Sigmoid colon (tissue), 7 donors: Measurements from ENCODE around the gene POLR3A. TPM values are rescaled to one million over a fixed set of nuclear protein-coding genes. Genes with fewer than 3 reads are reported as not detected.

ENCODE experiments used
- DNase-seq: peaks from one replicate; pipeline ENCODE4 v3.0.0-alpha.2; 2019
- H3K27ac ChIP-seq, 4 donors: fragments of 200-600 bp; sonication (generic); one replicate each; pipeline ENCODE4 v1.5.1; 2016 to 2019; ENCODE audit warnings: mild to moderate bottlenecking in 1 of 4
- H3K27me3 ChIP-seq, 3 donors: fragments of 200-600 bp; sonication (generic); one replicate each; pipeline ENCODE4 v1.5.1; 2019; ENCODE audit warnings: mild to moderate bottlenecking in 1 of 3
- H3K36me3 ChIP-seq, 4 donors: fragments of 200-600 bp; sonication (generic); one replicate each; pipeline ENCODE4 v1.5.1; 2016 to 2019
- H3K4me1 ChIP-seq, 4 donors: fragments of 200-600 bp; sonication (generic); one replicate each; pipeline ENCODE4 v1.5.1; 2017 to 2019
- H3K4me3 ChIP-seq, 4 donors: fragments of 200-600 bp; sonication (generic); one replicate each; pipeline ENCODE4 v1.5.1; 2017 to 2019; ENCODE audit warnings: mild to moderate bottlenecking in 2 of 4, moderate library complexity in 1 of 4
- H3K9me3 ChIP-seq, 4 donors: fragments of 200-600 bp in 3 of 4; sonication (generic) in 3 of 4; one replicate each; pipeline versions ENCODE4 v1.5.1 to v1.6.1; 2013 to 2019
- EP300 ChIP-seq, 4 donors: sonication (generic); formaldehyde crosslinking; IDR thresholded peaks; one replicate each; pipeline ENCODE4 v1.6.1; 2017; ENCODE audit warnings: antibody characterized with exemption in 4 of 4
- POLR2A ChIP-seq, 2 donors: fragments of 450-650 bp; IDR thresholded peaks; one replicate each; pipeline ENCODE4 v1.6.1; 2016; ENCODE audit warnings: antibody characterized with exemption in 2 of 2, mild to moderate bottlenecking in 2 of 2, moderate library complexity in 2 of 2
- POLR2AphosphoS5 ChIP-seq, 4 donors: sonication (generic); formaldehyde crosslinking; IDR thresholded peaks; one replicate each; pipeline ENCODE4 v1.6.1; 2017; ENCODE audit warnings: antibody characterized with exemption in 4 of 4
- WGBS, 2 donors: extraction: QIAGEN DNeasy Blood & Tissue Kit; methylation state at CpG; one replicate each; pipeline ENCODE4 v1.1.7; 2013; 5-methylcytosine and 5-hydroxymethylcytosine counted together
- intact Hi-C: fragments of 100-400 bp; cut with DNase I; formaldehyde crosslinking; loops from one replicate; pipeline ENCODE4 v1.15.1; 2023
- polyA plus RNA-seq, 3 donors: library from polyadenylated mRNA; stranded (reverse); fragments of 200-250 nt; gene quantifications; one replicate each; pipeline ENCODE4 v1.2.3, GENCODE V29; 2013
- total RNA-seq, 4 donors: library from RNA; depleted of rRNA; stranded (reverse); fragments of >200 nt; gene quantifications; one replicate each; pipeline ENCODE4 v1.1.0, GENCODE V29; 2016
- TF ChIP-seq, protein P1 (sequence below), 4 experiments: fragments of 450-650 bp in 3 of 4; fragments of 200-600 bp in 1 of 4; IDR thresholded peaks; one replicate each; pipeline ENCODE4 v1.5.1; 2016 to 2019; ENCODE audit warnings: antibody characterized with exemption in 4 of 4, mild to moderate bottlenecking in 3 of 4, moderate library complexity in 2 of 4
- donor health status: healthy with polysubstance abuse.
- donor health status: Bipolar disorder and iron deficiency.
- donor health status: healthy.

Gene POLR3A
- total and polyA plus RNA-seq, 7 donors, result 1.6 to 13.0 (median 9.6) TPM

DNA sequence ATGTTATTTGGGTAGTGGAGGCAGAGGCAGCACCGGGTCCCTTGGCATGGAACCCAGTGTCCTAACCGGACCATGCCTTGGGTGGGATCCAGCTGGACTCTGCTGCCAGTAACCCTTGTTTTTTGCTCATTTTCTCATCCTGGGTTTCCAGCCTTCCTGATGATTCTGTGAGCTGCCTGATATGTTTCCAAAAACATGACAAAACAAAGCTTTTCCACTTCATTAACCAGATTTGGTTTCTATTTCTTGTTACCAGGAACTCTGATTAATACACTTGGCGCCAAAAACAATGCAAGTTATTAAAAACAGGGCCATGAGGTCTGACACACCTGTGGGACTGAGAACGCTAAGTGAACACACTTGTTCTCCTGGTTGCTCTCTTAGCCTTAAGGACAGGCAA is 69.9 kb downstream of the POLR3A start:
- no peak for TF ChIP-seq EP300 (IDR thresholded peaks at IDR 0.05)
- TF ChIP-seq, protein P1, sequence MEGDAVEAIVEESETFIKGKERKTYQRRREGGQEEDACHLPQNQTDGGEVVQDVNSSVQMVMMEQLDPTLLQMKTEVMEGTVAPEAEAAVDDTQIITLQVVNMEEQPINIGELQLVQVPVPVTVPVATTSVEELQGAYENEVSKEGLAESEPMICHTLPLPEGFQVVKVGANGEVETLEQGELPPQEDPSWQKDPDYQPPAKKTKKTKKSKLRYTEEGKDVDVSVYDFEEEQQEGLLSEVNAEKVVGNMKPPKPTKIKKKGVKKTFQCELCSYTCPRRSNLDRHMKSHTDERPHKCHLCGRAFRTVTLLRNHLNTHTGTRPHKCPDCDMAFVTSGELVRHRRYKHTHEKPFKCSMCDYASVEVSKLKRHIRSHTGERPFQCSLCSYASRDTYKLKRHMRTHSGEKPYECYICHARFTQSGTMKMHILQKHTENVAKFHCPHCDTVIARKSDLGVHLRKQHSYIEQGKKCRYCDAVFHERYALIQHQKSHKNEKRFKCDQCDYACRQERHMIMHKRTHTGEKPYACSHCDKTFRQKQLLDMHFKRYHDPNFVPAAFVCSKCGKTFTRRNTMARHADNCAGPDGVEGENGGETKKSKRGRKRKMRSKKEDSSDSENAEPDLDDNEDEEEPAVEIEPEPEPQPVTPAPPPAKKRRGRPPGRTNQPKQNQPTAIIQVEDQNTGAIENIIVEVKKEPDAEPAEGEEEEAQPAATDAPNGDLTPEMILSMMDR (IDR thresholded peaks at IDR 0.05), result no peak
- no peak for TF ChIP-seq POLR2A (IDR thresholded peaks at IDR 0.05)
- TF ChIP-seq POLR2AphosphoS5 (IDR thresholded peaks at IDR 0.05), result no peak
- Histone ChIP-seq H3K27ac (peak overlapping the region in 1 of 4 donors; percentile 63), H3K4me3 (no peak overlapping the region), H3K4me1 (no peaks in the 10 kb centered on the region), H3K36me3 (no peaks in the 10 kb centered on the region), H3K27me3 (no peaks in the 10 kb centered on the region), H3K9me3 (no peaks in the 10 kb centered on the region)
- no peak for DNase-seq
- 78 to 80% methylated on average over 4 of the region's 4 CpGs for WGBS, 2 donors
- intact Hi-C loops, result no loop called here

GRCh38 chr10:77955136-77955535 is 74.2 kb downstream of the POLR3A start:
- intact Hi-C loops, result no loop called here
- H3K27ac ChIP-seq, result no peak overlapping the region
- no peak for DNase-seq
- no peaks in the 10 kb centered on the region for H3K4me1 ChIP-seq
- no peaks in the 10 kb centered on the region for H3K36me3 ChIP-seq
- TF ChIP-seq POLR2AphosphoS5 (IDR thresholded peaks at IDR 0.05) (no peak), EP300 (IDR thresholded peaks at IDR 0.05) (no peak), POLR2A (IDR thresholded peaks at IDR 0.05) (no peak)
- TF ChIP-seq, protein P1 (IDR thresholded peaks at IDR 0.05), result no peak
- no peaks in the 10 kb centered on the region for H3K27me3 ChIP-seq
- 72 to 82% methylated on average over 1 of the region's 1 CpG for WGBS, 2 donors
- no peak overlapping the region for H3K4me3 ChIP-seq
- H3K9me3 ChIP-seq, result peaks cover 0 to 14% (median 10%) of the 10 kb centered on the region in 4 donors

DNA sequence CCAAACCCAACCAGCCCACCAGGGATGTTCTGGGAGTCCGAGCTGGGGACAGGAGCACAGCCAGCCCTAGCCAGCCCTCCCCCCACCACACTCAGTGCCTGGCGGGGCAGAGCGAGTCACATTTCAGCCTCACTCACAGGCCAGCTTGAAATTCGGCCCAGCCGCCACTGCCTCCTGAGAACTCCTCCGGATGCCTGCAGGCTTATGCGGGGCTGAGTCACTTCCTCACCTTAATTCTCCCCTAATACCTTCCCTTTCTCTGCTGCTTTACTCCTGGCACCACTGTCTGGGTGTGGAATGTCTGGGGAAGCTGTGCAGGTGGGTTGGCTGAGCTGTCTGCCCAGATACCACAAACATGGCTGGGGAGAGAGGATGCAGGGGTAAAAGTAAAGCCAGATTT is 80.1 kb downstream of the POLR3A start:
- Histone ChIP-seq H3K36me3 (no peaks in the 10 kb centered on the region), H3K9me3 (peaks cover 0 to 14% (median 10%) of the 10 kb centered on the region in 4 donors), H3K27ac (no peak overlapping the region), H3K4me1 (peaks cover 0 to 3% (median 0%) of the 10 kb centered on the region in 4 donors), H3K27me3 (no peaks in the 10 kb centered on the region), H3K4me3 (no peak overlapping the region)
- WGBS, 2 donors, result 37 to 78% methylated on average over 7 of the region's 7 CpGs
- TF ChIP-seq POLR2A (IDR thresholded peaks at IDR 0.05), result no peak
- TF ChIP-seq, protein P1 (IDR thresholded peaks at IDR 0.05), result no peak
- DNase-seq, result no peak
- intact Hi-C loops, result no loop called here

DNA sequence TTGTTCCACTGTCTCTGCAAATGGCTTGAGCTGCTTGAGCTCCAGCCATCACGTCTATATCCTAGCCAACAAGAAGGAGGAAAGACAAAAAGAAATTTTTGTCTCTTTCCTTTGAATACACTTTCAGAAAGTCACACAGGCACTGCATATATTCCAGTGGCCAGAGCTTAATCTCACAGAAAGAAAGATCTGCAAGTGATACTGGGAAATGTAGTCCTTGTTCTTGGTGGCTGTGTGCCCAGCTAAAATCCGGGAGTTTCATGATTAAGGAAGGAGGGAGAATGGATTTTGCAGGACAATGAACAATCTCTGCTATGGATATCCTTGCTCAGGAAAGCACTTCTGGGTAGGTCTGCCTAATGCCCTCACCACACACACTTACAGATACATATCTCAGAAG is 83.2 kb downstream of the POLR3A start:
- no peak overlapping the region for H3K27ac ChIP-seq
- intact Hi-C loops, result no loop called here
- 37 to 59% methylated on average over 2 of the region's 2 CpGs for WGBS, 2 donors
- H3K27me3 ChIP-seq, result no peaks in the 10 kb centered on the region
- no peak for DNase-seq
- H3K36me3 ChIP-seq, result no peaks in the 10 kb centered on the region
- TF ChIP-seq, protein P1 (IDR thresholded peaks at IDR 0.05), result no peak
- no peak for TF ChIP-seq POLR2A (IDR thresholded peaks at IDR 0.05)
- TF ChIP-seq EP300 (IDR thresholded peaks at IDR 0.05), result no peak
- TF ChIP-seq POLR2AphosphoS5 (IDR thresholded peaks at IDR 0.05), result no peak
- H3K4me3 ChIP-seq, result no peak overlapping the region
- peaks cover 0 to 13% (median 8%) of the 10 kb centered on the region in 4 donors for H3K4me1 ChIP-seq
- peaks cover 0 to 7% (median 5%) of the 10 kb centered on the region in 4 donors for H3K9me3 ChIP-seq

- no peak overlapping the region for H3K27ac ChIP-seq
- no peaks in the 10 kb centered on the region for H3K9me3 ChIP-seq
- no peak for DNase-seq
- no peak for TF ChIP-seq EP300 (IDR thresholded peaks at IDR 0.05)
- TF ChIP-seq POLR2A (IDR thresholded peaks at IDR 0.05), result no peak
- TF ChIP-seq POLR2AphosphoS5 (IDR thresholded peaks at IDR 0.05), result no peak
- TF ChIP-seq, protein P1 (IDR thresholded peaks at IDR 0.05), result no peak
- no peaks in the 10 kb centered on the region for H3K36me3 ChIP-seq
- no peak overlapping the region for H3K4me3 ChIP-seq
- H3K27me3 ChIP-seq, result no peaks in the 10 kb centered on the region
- peaks cover 0 to 21% (median 15%) of the 10 kb centered on the region in 4 donors for H3K4me1 ChIP-seq
- intact Hi-C loops, result no loop called here
- 17 to 31% methylated on average over 4 of the region's 4 CpGs for WGBS, 2 donors
These were observed 84.8 kb downstream of the POLR3A start for GRCh38 chr10:77944519-77944918.
